ENCODE results near the gene SEMA5A.

DNA sequence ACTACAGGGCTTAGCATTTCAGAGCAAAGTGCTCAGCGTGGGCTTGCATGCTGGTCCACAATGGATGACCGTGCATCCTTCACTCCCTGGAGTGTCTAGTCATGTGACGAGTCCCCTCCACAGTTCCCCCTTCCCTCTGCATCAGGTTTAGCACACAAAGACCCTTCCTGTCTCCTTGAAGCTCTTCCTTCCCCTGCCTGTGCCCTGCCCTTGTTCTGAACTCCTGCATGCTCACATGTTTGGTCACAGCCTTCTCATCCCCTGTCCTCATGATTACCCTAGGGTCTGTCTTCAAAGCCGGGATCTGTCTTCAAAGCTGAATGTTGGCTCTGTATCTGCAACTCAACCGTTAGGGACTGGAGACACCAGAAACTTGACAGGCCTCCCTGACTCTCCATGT lies 388.9 kb downstream of the SEMA5A start:
- TF ChIP-seq, protein P1, sequence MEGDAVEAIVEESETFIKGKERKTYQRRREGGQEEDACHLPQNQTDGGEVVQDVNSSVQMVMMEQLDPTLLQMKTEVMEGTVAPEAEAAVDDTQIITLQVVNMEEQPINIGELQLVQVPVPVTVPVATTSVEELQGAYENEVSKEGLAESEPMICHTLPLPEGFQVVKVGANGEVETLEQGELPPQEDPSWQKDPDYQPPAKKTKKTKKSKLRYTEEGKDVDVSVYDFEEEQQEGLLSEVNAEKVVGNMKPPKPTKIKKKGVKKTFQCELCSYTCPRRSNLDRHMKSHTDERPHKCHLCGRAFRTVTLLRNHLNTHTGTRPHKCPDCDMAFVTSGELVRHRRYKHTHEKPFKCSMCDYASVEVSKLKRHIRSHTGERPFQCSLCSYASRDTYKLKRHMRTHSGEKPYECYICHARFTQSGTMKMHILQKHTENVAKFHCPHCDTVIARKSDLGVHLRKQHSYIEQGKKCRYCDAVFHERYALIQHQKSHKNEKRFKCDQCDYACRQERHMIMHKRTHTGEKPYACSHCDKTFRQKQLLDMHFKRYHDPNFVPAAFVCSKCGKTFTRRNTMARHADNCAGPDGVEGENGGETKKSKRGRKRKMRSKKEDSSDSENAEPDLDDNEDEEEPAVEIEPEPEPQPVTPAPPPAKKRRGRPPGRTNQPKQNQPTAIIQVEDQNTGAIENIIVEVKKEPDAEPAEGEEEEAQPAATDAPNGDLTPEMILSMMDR (IDR thresholded peaks at IDR 0.05; ENCODE audit: insufficient read depth, low read length) = no peak
- no peak for TF ChIP-seq REST (IDR thresholded peaks at IDR 0.05; ENCODE audit: insufficient replicate concordance, low read depth)
- no peak for TF ChIP-seq POLR2AphosphoS5 (IDR thresholded peaks at IDR 0.05; ENCODE audit: low read depth)
